Neural progenitor cell (in vitro differentiated cells): ENCODE results near the gene THRA. TPM values are rescaled to one million over a fixed set of nuclear protein-coding genes. Genes with fewer than 3 reads are reported as not detected.

ENCODE experiments used
- DNase-seq: peaks from one replicate; pipeline ENCODE4 v3.0.0-alpha.2; 2016; ENCODE audit warnings: low spot score
- H2AFZ ChIP-seq: fragments of 200-600 bp; sonication (generic); replicated peaks from 2 replicates; pipeline ENCODE4 v1.6.1; 2016; ENCODE audit warnings: antibody characterized with exemption
- H3F3A ChIP-seq: fragments of 200-600 bp; sonication (generic); 2 replicates; pipeline ENCODE4 v1.6.1; 2016; ENCODE audit warnings: antibody characterized with exemption, low read depth
- H3K27ac ChIP-seq: fragments of 200-600 bp; sonication (generic); 2 replicates; pipeline ENCODE4 v1.5.1; 2016; ENCODE audit warnings: mild to moderate bottlenecking
- H3K27me3 ChIP-seq: fragments of 200-600 bp; sonication (generic); 2 replicates; pipeline ENCODE4 v1.6.1; 2016; ENCODE audit warnings: mild to moderate bottlenecking, moderate library complexity
- H3K36me3 ChIP-seq: fragments of 200-600 bp; sonication (generic); 2 replicates; pipeline ENCODE4 v1.5.1; 2016
- H3K4me1 ChIP-seq: fragments of 200-600 bp; sonication (generic); 2 replicates; pipeline ENCODE4 v1.6.1; 2016; ENCODE audit warnings: mixed run types
- H3K4me2 ChIP-seq: fragments of 200-600 bp; sonication (generic); 2 replicates; pipeline ENCODE4 v1.6.1; 2016
- H3K4me3 ChIP-seq: fragments of 200-600 bp; sonication (generic); 2 replicates; pipeline ENCODE4 v1.5.1; 2016
- H3K79me2 ChIP-seq: fragments of 200-600 bp; sonication (generic); 2 replicates; pipeline ENCODE4 v1.6.1; 2016; ENCODE audit warnings: low read depth
- H3K9ac ChIP-seq: fragments of 200-600 bp; sonication (generic); 2 replicates; pipeline ENCODE4 v1.6.1; 2016
- H3K9me3 ChIP-seq: fragments of 200-600 bp; sonication (generic); 2 replicates; pipeline ENCODE4 v1.5.1; 2016; ENCODE audit warnings: low read depth
- H4K20me1 ChIP-seq: fragments of 200-600 bp; sonication (generic); 2 replicates; pipeline ENCODE4 v1.6.1; 2016; ENCODE audit warnings: low read depth
- H3K27ac Mint-ChIP-seq: 3 replicates; pipeline ENCODE4 v1.8.0; 2021; ENCODE audit warnings: mixed read lengths
- H3K27me3 Mint-ChIP-seq: 2 replicates; pipeline ENCODE4 v1.8.0; 2022; ENCODE audit warnings: low read depth, mild to moderate bottlenecking, inconsistent platforms, moderate library complexity, mixed read lengths; ENCODE audit not compliant: insufficient read depth
- H3K36me3 Mint-ChIP-seq: 3 replicates; pipeline ENCODE4 v1.8.0; 2021; ENCODE audit warnings: mixed read lengths
- H3K4me1 Mint-ChIP-seq: 3 replicates; pipeline ENCODE4 v1.8.0; 2021; ENCODE audit warnings: mixed read lengths
- H3K4me3 Mint-ChIP-seq: 3 replicates; pipeline ENCODE4 v1.8.0; 2021; ENCODE audit warnings: mild to moderate bottlenecking, moderate library complexity, mixed read lengths
- H3K9me3 Mint-ChIP-seq: 3 replicates; pipeline ENCODE4 v1.8.0; 2020; ENCODE audit warnings: mixed read lengths
- CTCF ChIP-seq: fragments of 200-600 bp; sonication (generic); IDR thresholded peaks from 2 replicates; pipeline ENCODE4 v1.5.1; 2017; ENCODE audit warnings: antibody characterized with exemption, mild to moderate bottlenecking
- EZH2 ChIP-seq: fragments of 200-600 bp; sonication (generic); IDR thresholded peaks from 2 replicates; pipeline ENCODE4 v1.6.1; 2017; ENCODE audit warnings: antibody characterized with exemption, mild to moderate bottlenecking, moderate library complexity
- EZH2phosphoT487 ChIP-seq: fragments of 200-600 bp; sonication (generic); IDR thresholded peaks from 2 replicates; pipeline ENCODE4 v1.6.1; 2017; ENCODE audit warnings: antibody characterized with exemption
- total RNA-seq: library from RNA; depleted of rRNA; stranded (reverse); fragments of >200 nt; gene quantifications from 2 replicates; pipeline ENCODE4 v1.2.3, GENCODE V29; 2015; ENCODE audit warnings: low replicate concordance

THRA gene
- total RNA-seq, 1 donor from 2014 or later, result 14.5 TPM

- peak overlapping the region; percentile 91 for H3K27ac Mint-ChIP-seq
- peak overlapping the region; percentile 67 for H3K4me2 ChIP-seq
- H3K27ac ChIP-seq, result no peak overlapping the region
- no peak overlapping the region for H3K9ac ChIP-seq
- H3K9me3 Mint-ChIP-seq, result no peaks in the 10 kb centered on the region
- peaks cover 21% of the 10 kb centered on the region for H3F3A ChIP-seq
- TF ChIP-seq EZH2 (no peak), EZH2phosphoT487 (no peak)
- H3K36me3 Mint-ChIP-seq, result peaks cover 4% of the 10 kb centered on the region
- peak; percentile 99 for DNase-seq
- peak overlapping the region; percentile 41 for H3K4me3 ChIP-seq
- H3K4me1 Mint-ChIP-seq, result peaks cover 57% of the 10 kb centered on the region
- no peaks in the 10 kb centered on the region for H4K20me1 ChIP-seq
- peak overlapping the region; percentile 90 for H3K4me3 Mint-ChIP-seq
- peaks cover 16% of the 10 kb centered on the region for H3K27me3 ChIP-seq
- no peak overlapping the region for H2AFZ ChIP-seq
- peaks cover 17% of the 10 kb centered on the region for H3K4me1 ChIP-seq
- no peaks in the 10 kb centered on the region for H3K36me3 ChIP-seq
- peaks cover 12% of the 10 kb centered on the region for H3K27me3 Mint-ChIP-seq
- no peaks in the 10 kb centered on the region for H3K9me3 ChIP-seq
- no peaks in the 10 kb centered on the region for H3K79me2 ChIP-seq
Observed at GRCh38 chr17:40100669-40101366, 38.1 kb downstream of the THRA start.

- peak overlapping the region; percentile 67 for H3K4me2 ChIP-seq
- Mint-ChIP-seq H3K4me1 (peaks cover 64% of the 10 kb centered on the region), H3K27me3 (peaks cover 16% of the 10 kb centered on the region), H3K27ac (peak overlapping the region; percentile 91), H3K4me3 (peak overlapping the region; percentile 90), H3K36me3 (no peaks in the 10 kb centered on the region), H3K9me3 (no peaks in the 10 kb centered on the region)
- peaks cover 21% of the 10 kb centered on the region for H3F3A ChIP-seq
- no peak overlapping the region for H3K9ac ChIP-seq
- no peaks in the 10 kb centered on the region for H4K20me1 ChIP-seq
- H2AFZ ChIP-seq, result no peak overlapping the region
- no peak overlapping the region for H3K4me3 ChIP-seq
- DNase-seq, result no peak
- H3K4me1 ChIP-seq, result peaks cover 21% of the 10 kb centered on the region
- no peak overlapping the region for H3K27ac ChIP-seq
- H3K9me3 ChIP-seq, result no peaks in the 10 kb centered on the region
- no peak for TF ChIP-seq EZH2
- no peak for TF ChIP-seq EZH2phosphoT487
- no peak for TF ChIP-seq CTCF
- no peaks in the 10 kb centered on the region for H3K36me3 ChIP-seq
- peaks cover 16% of the 10 kb centered on the region for H3K27me3 ChIP-seq
- no peaks in the 10 kb centered on the region for H3K79me2 ChIP-seq
Observed at GRCh38 chr17:40101367-40102210, 38.8 kb downstream of the THRA start.

GRCh38 chr17:40103071-40103661 is 40.4 kb downstream of the THRA start:
- Histone ChIP-seq H4K20me1 (no peaks in the 10 kb centered on the region), H3K79me2 (no peaks in the 10 kb centered on the region), H3K4me1 (peaks cover 36% of the 10 kb centered on the region), H3K4me3 (no peak overlapping the region), H3K27ac (no peak overlapping the region), H3K36me3 (no peaks in the 10 kb centered on the region), H3K9me3 (no peaks in the 10 kb centered on the region), H3K27me3 (peaks cover 16% of the 10 kb centered on the region), H3K9ac (no peak overlapping the region), H3F3A (peaks cover 34% of the 10 kb centered on the region), H2AFZ (no peak overlapping the region), H3K4me2 (no peak overlapping the region)
- Mint-ChIP-seq H3K27me3 (peaks cover 14% of the 10 kb centered on the region), H3K9me3 (no peaks in the 10 kb centered on the region), H3K27ac (peak overlapping the region; percentile 86), H3K4me1 (peaks cover 76% of the 10 kb centered on the region), H3K36me3 (no peaks in the 10 kb centered on the region), H3K4me3 (no peak overlapping the region)
- no peak for DNase-seq
- TF ChIP-seq EZH2 (no peak), CTCF (no peak), EZH2phosphoT487 (no peak)
